Measurements from ENCODE around the gene LTBP3.

The LTBP3 gene

DNA sequence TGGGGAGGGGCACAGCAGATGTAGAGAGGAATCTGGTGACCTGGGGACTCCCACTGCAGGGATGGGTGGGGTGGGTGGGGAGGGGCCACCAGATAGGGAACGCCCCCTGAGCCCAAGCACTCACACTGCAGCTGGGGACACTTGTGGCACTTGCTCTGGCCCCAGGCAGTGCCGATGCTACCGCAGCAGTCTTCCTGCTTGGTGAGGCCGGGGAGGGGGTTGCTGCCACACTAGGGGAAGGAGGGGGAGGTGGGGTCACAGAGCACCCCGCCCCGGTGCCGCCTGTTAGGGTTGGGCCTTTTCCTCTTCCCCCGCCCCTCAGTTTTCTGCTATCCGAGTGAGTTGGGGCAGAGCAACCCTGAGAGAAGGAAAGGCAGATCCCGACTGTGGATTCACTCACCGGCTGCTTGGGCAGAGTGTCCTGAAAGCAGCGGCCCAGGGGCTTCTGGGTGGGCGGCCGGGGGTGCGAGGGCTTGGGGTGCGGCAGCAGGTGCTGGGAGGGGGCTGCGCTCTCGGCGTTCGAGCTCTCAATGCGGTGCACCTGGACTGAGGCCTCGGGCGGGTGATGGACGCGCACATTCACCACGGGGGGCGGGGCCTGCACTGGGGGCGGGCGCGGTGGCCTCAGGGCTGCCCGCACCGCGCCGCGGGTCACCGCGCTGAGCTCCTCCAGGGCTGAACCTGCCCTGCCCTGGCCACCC lies 4.7 kb downstream of the LTBP3 start:
- DNase-seq = no peak

DNA sequence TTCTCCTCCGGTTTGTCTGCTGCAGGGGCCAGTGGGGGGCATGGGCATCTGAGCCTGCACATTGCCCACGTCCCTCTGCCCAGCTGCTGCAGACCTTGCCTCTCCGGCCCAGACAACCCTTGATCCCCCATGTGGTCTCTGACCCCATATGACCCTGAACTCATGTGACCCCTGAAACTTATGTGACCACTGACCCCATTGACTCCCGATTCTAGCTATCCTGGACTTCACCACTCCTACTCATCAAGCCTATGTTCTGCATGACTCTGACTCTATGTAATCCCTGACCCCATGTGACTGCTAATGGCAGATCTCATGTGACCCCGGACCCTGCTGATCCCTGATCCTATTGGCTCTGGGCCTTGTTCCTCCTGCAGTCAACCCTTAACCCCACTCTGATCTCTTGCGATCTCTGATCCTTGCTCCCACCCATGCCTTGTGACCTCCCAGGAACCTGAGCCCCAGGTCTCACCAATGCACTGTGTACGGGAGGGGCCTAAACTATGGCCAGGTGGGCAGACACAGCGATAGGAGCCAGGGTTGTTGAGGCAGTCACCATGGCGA lies 5.7 kb downstream of the LTBP3 start:
- no peak for DNase-seq

DNA sequence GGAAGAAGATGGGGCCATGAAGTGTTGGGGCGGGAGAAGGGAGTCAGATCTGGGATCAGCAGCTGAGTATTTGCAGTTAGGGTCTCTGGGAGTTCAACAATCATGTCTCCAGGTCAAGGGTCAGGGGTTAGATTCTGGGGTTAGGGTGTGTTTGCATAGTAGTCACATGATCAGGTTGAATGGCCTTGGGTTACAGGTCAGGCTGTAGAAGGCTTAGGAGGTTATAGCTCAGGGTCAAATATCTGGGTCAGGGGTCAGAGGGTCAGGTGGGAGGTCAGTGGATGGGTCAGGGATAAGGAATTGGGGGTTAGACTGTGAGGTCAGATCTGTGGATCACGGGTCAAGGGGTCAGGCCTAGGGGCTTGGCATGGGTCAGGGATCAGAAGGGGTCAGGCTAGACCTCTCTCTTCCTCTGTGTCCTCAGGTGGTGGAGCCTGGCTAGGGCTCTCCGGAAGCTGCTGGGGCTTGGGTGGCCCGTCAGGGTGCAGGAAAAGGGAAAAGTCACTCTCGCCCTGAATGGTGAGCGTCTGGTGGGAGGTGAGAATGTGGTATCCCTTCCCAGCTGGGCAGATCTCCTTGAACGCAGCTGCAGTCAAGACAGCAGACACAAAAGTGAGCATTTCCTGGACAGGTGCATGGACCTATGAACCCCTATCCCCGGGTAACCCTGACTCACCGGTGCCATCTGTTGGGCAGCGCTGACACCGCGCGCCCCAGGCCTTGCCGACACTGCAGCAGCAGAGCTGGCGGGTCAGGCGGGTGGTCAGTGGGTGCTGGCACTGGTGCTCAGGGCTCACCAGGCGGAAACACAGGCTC lies 6.4 kb downstream of the LTBP3 start:
- no peak for DNase-seq

DNA sequence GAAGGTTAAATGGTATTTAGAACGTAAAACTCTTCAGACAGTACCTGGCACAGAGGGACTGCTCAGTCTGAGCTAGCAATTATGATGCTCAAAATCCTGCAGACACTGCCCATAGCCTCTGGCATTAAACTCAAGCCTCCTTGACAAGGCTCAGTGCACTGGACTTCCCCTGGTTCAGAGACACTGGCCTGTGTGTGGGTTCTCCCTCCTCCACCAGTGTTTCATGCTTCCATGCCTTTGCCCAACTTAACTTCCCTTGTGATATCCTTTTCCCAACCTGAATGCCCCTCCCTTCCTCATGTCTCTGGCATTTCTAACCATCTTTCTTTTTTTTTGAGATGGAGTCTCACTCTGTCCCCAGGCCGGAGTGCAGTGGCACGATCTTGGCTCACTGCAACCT lies 9.1 kb downstream of the LTBP3 start:
- DNase-seq = no peak

DNA sequence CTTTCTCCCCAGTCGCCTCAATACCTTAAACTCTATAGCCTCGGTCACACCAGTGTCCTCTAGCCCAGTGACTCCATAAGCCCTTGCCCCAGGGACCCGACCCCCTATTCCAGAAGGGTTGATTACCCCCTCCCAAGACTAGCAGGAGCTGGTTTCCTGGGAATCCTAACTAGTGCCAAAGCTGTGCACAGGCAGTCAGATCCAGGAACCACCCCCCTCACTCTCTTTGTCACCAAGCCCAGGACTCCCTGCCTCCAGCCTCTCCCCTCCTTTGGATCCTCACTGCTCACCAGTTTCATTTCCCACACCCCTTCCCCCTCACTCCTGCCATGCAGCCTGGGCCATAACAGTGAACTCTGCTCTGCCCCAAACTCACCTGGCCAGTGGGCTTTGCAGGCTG lies 9.8 kb downstream of the LTBP3 start:
- DNase-seq = no peak

DNA sequence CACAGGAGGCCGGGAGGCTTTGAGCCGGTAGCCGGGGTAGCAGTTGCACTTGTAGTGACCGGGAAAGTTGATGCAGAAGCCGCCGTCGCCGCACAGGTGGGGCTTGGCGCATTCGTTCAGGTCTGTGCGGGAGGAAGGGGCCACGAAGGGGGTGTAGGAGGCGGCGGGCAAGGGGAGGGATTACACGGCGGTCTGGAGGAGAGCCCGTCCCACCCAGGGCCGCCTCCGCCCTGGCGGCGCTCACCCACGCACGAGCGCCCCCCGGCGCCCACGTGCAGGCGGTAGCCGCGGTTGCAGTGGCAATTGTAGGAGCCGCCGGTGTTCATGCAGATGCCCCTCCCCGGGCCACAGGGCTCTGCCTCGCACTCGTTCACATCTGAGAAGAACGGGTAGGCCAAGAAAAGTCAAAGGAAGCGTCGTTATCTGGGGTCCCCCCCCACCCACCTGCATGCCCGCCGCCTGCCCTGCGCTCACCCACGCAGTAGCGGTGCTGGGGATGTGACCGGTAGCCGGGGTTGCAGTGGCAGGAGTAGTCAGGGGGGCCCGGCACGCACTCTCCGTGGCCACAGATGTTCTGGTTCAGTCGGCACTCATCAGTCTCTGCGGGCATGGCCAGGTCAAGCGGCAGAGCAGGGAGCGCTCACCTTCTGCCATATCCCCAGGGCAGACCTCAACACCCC lies 10.6 kb downstream of the LTBP3 start:
- DNase-seq = no peak

DNA sequence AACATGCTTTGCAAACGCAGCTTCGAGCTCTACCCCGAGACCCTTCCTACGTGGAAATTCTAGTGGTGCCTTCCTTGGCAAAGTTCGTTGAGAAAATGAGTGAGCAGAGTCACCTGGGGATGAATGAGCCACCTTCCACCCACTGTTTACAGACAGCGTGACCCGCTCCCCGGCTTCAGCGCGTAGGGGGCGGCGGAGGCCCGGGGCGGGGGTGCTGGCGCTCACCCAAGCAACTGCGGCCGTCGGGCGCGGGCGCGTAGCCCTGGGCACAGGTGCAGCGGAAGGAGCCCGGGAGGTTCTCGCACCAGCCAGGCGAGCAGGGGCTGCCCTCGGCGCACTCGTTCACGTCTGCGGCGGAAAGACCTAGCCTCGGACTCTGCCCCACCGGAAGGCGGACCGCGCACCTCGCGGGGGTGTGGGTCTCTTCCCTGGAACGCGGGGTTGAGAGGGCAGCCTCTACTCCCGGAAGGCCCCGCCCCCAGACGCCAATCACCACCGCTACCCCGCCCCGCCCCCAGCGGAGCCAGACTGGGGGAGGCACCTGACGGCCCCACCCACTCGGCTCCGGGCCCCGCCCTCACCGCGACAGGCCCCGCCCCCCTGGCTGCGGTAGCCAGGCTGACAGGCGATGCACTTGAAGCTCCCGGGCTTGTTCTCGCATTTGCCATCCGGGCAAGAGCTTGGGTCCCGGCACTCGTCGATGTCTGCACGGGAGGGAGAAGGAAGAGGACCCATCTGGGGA lies 11.8 kb downstream of the LTBP3 start:
- peak; percentile 71 for DNase-seq

DNA sequence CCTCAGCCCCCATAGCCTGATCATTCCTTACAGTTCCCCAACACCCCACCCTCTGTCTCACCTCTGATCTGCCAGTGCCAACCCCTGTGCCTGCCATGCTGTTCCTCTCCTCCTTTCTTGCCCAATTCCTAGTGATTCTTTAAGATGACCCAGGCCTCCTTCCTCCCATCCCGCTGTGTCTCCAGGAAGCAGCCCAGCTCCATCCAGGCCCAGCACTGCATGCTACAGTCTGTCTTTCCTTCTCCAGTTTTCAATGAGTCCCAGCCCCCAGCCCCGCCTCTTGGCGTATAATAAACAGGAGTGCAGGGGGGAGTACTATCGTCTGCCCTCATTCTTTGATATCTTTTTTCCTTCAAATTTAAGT lies 12.3 kb downstream of the LTBP3 start:
- no peak for DNase-seq

DNA sequence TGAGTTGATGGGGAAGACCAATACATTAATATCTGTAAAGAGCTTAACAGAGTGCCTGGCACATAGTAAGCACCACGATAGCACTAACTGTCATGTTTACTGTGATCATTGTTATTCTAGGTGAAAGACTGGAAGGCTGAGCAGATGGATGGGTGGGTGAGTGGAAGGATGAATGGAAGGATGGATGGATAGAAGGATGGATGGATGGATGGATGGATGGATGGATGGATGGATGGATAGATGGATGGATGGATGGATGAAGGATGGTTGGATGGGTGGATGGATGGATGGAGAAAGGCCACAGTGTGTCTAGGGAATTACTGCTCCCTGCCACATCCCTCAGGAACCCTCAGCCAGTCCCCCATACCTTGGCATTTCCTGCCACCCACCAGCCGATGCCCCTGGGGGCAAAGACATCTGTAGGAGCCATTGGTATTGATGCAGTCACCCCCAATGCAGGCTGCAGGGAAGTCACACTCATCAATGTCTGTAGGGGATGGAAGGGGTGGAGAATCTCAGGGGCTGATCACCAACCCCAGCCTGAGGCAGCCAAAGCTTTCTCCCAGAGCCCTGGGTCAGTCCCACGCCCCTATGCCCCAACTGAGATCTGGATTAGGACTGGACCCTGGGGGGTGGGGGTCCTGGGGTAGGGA lies 15.3 kb downstream of the LTBP3 start:
- no peak for DNase-seq

DNA sequence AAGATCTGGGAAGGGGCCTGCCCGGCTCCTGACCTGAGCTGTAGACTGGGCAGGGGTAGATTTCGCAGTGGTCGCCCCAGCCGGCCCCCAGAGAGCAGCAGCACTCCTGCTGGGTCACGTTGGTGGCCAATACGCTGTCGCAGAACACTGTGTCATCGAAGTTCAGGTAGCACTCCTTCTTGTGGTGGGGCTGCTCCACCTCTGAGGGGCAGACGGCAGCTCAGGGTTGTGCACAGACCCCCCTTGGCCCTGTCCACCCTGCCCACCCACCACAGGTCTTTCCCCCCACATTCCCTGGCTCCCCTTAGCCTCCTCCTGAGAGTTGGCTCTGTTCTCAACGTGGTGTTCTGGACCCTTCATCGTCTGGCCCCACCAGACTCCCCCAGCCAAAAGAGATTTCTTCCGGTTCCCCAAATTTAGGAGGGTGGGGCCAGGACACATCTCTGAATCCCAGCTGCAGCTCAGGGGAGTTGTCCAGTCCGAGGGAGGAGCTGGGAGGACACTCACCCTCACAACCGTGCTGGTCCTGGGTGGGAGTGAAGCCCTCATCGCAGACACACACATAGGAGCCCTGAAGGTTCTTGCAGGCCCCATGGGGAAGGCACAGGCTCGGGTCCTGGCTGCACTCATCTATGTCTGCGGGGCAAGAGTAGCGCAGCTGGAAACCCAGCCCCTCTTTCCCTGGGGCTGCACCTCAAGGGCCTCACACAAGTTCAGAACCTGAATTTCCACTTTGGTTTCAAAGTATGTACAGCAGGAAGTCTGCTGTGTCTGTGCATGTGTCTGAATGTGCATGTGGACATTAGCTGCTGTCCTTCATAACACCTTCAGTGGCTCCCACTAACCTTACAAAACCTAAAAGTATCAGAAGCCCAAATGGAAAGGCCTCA lies 16.8 kb downstream of the LTBP3 start:
- no peak for DNase-seq

DNA sequence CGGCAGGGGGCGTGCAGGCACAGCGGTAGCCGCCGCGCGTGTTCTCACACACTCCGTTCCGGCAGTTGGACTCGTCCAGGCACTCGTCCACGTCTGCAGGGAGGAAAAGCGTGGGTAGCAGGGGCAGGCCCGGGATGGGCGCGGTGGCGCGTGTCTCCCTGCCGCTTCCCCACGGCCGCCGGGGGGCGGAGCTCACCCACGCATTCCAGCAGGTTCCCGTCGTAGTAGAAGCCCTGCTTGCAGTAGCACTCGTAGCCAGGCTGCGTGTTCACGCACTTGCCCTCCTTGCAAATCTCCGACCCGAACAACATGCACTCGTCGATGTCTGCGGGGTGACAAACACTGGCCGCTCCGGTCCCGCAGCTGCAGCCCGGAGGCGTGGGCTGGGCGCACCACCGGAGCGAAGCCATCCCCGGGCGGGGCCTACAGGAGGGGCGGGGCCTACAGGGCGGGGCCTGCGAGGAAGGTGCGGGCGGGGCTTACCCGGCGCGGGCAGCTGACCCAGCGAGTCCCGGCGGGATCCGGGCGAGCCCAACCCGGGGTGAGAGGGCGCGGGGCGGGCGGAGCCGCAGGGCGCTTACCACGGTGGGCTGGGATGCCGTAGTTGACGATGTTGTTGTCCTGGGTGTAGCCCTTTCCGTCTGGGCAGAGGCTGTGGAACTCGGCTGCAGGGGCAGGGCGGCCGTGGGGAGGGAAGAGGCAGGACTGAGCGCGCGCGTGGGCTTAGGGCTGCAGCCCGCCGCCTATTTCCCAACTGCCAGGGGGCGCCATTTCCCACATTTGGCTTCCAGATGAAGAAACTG lies 17.7 kb downstream of the LTBP3 start:
- DNase-seq = peak; percentile 94

DNA sequence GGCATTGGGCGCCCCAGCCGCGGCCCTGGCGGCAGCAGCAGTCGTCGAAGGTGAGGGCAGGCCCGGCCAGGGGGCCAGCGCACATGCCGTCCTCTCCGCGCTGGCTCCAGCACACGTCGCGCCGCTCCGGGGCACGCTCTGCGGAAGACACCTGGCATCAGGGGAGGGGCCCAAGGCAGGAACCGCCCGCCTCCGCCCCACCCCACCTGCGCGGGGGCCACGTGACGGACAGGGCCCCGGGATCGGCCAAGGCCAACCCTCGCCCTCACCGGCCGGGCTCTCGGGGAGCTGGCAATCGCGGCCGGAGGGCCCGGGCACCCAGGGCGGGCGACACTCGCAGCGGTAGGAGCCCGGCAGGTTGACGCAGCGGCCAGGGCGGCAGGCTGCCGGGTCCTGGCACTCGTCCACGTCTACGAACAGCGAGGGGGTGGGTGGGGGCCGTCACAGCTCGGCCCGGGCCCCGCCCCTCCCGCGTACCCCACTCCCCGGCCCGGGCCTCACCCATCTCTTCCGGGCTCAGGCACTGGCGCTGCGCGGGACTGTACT lies 18.3 kb downstream of the LTBP3 start:
- DNase-seq = no peak

DNA sequence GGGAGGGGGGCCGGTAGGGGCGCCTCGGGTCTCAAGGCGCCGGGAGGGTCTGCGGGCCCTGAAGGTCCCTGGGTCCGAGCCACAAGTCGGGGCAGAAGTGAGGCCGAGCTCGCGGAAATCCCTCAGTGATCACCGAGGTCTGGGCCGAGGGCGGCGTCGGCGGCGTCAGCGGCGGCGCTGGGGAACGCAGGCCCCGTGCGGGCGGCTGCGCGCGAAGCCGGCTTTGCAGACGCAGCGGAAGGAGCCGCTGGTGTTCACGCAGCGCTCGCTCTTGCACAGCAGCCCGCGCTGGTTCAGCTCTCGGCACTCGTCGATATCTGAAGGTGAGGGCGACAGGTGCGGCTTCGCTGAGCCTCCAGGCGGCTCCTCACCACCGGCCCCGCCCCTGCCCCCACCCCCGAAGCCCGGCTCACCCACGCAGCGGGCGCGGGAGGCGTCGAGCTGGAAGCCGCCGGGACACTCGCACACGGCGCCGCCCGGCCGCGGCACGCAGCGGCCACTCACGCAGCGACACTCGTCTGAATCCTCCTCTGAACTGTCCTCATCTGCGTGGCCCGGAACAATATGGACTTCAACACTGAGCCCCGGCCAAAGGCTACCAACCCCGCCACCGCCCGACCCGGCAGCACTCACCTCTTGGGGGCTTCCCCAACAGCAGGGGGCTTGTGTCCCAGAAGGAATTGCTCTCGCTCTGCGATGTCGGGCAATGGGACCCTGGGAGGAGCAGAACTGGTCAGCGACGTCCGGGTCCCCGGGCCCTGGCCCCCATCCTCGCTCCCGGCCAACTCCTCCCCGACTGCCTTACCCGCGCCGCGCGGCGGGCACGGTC lies 19.0 kb downstream of the LTBP3 start:
- DNase-seq = no peak

DNA sequence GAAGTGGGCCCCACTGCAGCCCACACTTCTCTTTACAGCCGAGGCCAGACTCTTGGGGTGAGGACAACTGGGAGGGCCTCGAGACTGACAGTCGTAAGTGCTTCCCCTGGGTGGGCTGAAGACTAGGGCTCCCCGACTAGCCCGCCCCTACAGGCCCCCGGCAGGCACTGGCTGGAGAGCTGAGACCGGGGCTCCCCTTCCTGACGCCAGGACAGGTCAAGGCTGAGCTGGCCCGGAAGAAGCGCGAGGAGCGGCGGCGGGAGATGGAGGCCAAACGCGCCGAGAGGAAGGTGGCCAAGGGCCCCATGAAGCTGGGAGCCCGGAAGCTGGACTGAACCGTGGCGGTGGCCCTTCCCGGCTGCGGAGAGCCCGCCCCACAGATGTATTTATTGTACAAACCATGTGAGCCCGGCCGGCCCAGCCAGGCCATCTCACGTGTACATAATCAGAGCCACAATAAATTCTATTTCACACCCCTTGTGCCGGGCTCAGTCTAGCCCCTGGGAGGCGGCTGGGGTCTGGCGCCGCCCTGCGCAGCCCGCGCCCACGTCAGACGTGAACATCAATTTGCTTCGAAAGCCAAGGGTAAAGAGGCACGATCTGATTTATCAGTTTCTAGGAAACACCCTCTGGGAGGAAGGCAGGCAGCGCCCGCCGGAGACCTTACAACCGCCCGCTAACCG lies 19.8 kb downstream of the LTBP3 start:
- no peak for DNase-seq

DNA sequence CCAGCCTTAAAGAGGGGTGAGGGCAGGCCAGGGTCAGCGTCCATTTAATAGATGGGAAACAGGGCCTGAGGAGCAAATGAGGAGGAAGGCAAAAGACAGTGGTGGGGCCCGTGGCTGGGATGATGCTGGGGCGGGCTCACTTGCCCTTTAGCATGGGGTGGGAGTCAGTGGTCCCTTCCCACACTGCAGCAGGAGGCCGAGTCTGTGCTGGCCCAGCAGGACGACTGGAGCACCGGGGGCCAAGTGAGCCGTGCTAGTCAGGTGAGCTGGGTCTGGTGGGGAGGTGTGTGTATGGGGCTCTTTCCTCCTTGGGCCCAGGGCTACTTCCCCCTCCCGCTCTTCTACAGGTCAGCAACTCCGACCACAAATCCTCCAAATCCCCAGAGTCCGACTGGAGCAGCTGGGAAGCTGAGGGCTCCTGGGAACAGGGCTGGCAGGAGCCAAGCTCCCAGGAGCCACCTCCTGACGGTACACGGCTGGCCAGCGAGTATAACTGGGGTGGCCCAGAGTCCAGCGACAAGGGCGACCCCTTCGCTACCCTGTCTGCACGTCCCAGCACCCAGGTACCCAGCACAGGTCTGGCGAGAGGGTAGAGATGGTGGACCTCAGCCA lies 20.4 kb downstream of the LTBP3 start:
- DNase-seq = no peak

DNA sequence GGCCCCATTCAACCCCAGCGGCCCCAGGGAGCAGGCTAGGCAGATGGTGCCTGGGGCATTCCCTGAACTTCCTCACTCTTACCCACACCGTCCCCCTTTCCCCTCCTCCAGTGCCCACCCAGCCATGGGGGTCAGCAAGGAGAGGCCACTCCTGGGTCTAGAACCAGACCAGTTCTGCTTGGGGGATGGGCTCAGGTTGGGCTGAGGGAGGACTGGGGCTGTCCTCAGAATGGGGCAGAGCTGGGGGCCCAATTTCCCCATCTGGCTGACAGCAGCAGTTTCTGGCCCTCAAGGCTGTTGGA lies 20.9 kb downstream of the LTBP3 start:
- no peak for DNase-seq

DNA sequence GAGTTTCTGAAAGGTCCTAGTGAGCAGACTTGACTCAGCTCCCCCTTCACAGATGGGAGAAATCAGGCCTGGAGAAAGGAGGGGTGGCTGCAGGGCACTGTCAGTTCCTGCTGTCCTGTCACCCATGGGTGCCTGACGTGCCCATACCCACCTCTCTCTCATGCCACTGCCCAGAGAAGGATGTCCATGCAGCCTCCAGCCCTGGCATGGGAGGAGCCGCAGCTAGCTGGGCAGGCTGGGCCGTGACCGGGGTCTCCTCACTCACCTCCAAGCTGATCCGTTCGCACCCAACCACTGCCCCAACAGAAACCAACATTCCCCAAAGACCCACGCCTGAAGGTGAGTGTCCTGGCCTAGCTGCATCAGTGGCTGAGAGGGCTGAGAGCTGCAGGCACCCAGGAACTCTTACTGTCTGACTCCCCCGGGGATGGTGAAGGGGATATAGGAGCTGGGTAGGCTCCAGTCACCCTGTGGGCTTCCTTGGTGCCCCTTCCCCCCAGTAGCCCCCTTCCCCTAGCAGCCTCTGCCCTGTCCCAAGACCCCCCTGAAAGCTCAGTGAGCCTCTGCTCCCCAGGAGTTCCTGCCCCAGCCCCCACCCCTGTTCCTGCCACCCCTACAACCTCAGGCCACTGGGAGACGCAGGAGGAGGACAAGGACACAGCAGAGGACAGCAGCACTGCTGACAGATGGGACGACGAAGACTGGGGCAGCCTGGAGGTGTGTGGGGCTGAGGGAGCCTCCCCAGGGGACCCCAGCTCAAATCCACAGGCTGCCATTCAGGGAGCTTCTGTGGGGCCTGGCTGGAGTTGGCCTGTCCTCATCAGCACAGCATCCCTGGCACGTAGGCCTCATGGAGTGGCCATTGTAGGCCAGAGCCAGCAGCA lies 21.5 kb downstream of the LTBP3 start:
- DNase-seq = no peak

All from right forelimb (tissue), 1 donor.